MG63 (cell line): ENCODE data around the gene UGCG. TPM values are rescaled to one million over a fixed set of nuclear protein-coding genes. Genes with fewer than 3 reads are reported as not detected.

Experiments
- DNase-seq: peaks from one replicate; pipeline ENCODE4 v3.0.0-alpha.2; 2020
- H3K27me3 ChIP-seq: fragments of 250-450 bp; sonication (Bioruptor Pico); 2 replicates; pipeline ENCODE4 v1.5.1; 2020; ENCODE audit warnings: mild to moderate bottlenecking, moderate library complexity
- H3K36me3 ChIP-seq: fragments of 250-450 bp; sonication (Bioruptor Pico); 2 replicates; pipeline ENCODE4 v1.5.1; 2020; ENCODE audit warnings: mild to moderate bottlenecking, moderate library complexity
- H3K4me3 ChIP-seq: fragments of 250-450 bp; sonication (Bioruptor Pico); 2 replicates; pipeline ENCODE4 v1.5.1; 2020; ENCODE audit warnings: mild to moderate bottlenecking, moderate library complexity
- H3K9me3 ChIP-seq: fragments of 250-450 bp; sonication (Bioruptor Pico); 2 replicates; pipeline ENCODE4 v1.5.1; 2020; ENCODE audit warnings: mild to moderate bottlenecking, moderate library complexity
- total RNA-seq: library from RNA; depleted of rRNA; stranded (reverse); fragments of >200 nt; shearing (Covaris generic); gene quantifications from 2 replicates; pipeline ENCODE4 v1.2.3, GENCODE V29; 2014; ENCODE audit warnings: low replicate concordance; rRNA removed

Gene UGCG
- total RNA-seq, 1 experiment from 2014 or later = 35.9 TPM

DNA sequence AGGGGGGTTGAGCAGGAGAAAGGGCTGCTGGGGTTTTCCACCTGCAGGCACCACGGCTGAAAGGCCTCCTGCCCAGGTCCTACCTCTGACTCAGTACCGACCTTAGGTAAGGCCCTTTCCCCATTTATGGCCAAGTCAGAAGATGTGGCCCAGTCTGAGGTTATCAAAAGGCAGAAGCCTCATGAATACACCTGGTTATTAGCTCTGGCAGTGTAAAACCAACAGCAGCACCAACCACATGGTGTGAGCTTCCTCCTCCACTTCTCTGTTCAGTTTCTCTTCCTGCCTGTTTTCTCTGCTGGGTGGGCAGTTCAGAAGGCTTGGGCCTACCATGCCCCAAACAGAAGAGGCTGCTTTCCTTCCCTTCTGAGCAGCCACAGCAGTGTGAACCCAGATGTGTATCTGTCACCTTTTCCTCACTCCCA, 86.9 kb downstream of the UGCG start:
- no peak for DNase-seq
- no peak overlapping the region for H3K4me3 ChIP-seq
- H3K9me3 ChIP-seq = no peaks in the 10 kb centered on the region
- no peaks in the 10 kb centered on the region for H3K27me3 ChIP-seq
- no peaks in the 10 kb centered on the region for H3K36me3 ChIP-seq

DNA sequence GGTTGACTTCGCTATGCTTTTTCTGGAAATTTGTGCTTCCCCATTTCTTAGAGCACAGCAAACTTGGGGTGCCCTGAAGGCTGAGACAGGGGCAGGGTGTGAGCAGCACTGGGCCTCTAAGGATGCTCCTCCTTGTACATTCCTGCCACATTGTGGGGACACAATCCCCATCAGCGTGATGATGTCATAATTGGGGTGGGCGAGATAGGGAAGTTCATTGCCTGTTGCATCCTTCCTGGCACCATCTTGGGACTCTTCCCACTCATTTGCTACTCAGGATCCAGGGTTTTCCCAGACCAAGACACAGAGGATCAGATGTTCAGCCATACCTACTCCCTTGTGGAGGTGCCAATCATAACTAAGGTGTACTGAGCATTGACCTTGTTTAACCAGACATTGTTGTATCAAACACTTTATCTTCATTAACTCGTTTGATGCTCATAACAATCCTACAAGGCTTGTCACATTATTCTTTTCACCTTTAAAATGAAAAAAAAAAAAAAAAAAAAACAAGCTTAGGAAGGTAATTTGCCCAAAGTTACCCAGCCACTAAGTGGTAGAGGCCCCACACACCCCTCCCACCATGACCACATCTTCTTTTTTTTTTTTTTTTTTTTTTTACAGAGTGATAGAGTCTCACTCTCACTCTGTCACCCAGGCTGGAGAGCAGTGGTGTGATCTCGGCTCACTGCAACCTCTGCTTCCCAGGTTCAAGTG, 87.6 kb downstream of the UGCG start:
- no peaks in the 10 kb centered on the region for H3K9me3 ChIP-seq
- no peak for DNase-seq
- H3K4me3 ChIP-seq = no peak overlapping the region
- no peaks in the 10 kb centered on the region for H3K27me3 ChIP-seq
- no peaks in the 10 kb centered on the region for H3K36me3 ChIP-seq

Other genes starting within 250 kb of the UGCG start
- 129 and 149 TPM in 2 replicates for gene GNG10, start 235.2 kb upstream of the UGCG start, total RNA-seq
- gene SHOC1, start 101.9 kb upstream of the UGCG start, total RNA-seq = not detected in 2 replicates